Effector memory CD4-positive, alpha-beta T cell (primary cell): ENCODE measurements around the gene NFIB.

Experiments
- DNase-seq, 3 donors: peaks; one replicate each; pipeline ENCODE4 v3.0.0-alpha.2; 2020
- H3K27ac ChIP-seq: 2 replicates; pipeline ENCODE4 v1.7.0; 2013; ENCODE audit warnings: mild to moderate bottlenecking, low read length, moderate library complexity; ENCODE audit not compliant: insufficient read depth, poor library complexity, severe bottlenecking
- H3K27me3 ChIP-seq: replicated peaks from 2 replicates; pipeline ENCODE4 v1.7.0; 2013; ENCODE audit warnings: mild to moderate bottlenecking, low read length; ENCODE audit not compliant: insufficient read depth, control insufficient read depth, poor library complexity, severe bottlenecking
- H3K36me3 ChIP-seq: 2 replicates; pipeline ENCODE4 v1.7.0; 2013; ENCODE audit warnings: mild to moderate bottlenecking, low read length, moderate library complexity; ENCODE audit not compliant: control insufficient read depth, insufficient read depth
- H3K4me1 ChIP-seq: 2 replicates; pipeline ENCODE4 v1.7.0; 2013; ENCODE audit warnings: low read length, mild to moderate bottlenecking; ENCODE audit not compliant: control insufficient read depth, insufficient read depth, poor library complexity, severe bottlenecking
- H3K4me3 ChIP-seq: 2 replicates; pipeline ENCODE4 v1.7.0; 2013; ENCODE audit warnings: low read length, low read depth, mild to moderate bottlenecking; ENCODE audit not compliant: insufficient read depth, poor library complexity, severe bottlenecking
- H3K9me3 ChIP-seq: 2 replicates; pipeline ENCODE4 v1.7.0; 2013; ENCODE audit warnings: mild to moderate bottlenecking, low read length, moderate library complexity; ENCODE audit not compliant: control insufficient read depth

Gene NFIB

DNA sequence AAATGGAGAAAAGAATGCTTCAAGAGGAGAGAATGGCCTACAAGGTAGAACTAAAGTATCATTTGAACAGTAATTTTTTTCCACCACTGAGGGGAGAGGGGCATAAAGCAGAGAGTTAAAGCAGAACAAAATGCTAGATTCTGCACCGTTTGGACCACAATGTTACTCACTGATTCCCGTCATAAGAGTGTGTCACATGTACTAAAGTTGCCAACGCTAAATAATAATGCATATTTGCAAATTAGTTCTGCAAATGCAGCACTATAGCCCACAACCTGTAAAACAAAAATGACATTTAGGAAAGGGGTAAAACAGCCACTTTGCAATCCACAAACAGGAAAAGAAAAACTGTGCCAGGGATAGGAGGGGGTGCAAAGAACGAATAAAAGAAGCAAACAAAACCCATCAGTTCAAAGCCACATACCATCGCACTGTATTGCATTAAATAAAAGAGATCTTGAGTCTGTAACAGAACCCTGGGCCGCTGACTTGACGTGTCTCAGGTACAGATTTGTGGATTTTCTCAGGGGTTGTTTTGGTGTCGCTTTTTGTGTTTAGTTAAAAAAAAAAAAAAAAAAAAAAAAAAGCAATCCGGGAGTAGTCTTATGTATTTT is 7.7 kb upstream of the NFIB start:
- Histone ChIP-seq H3K9me3 (no peaks in the 10 kb centered on the region), H3K4me1 (peaks cover 8% of the 10 kb centered on the region), H3K27ac (no peak overlapping the region), H3K4me3 (peak overlapping the region; percentile 71), H3K27me3 (no peaks in the 10 kb centered on the region), H3K36me3 (no peaks in the 10 kb centered on the region)
- no peak for DNase-seq

DNA sequence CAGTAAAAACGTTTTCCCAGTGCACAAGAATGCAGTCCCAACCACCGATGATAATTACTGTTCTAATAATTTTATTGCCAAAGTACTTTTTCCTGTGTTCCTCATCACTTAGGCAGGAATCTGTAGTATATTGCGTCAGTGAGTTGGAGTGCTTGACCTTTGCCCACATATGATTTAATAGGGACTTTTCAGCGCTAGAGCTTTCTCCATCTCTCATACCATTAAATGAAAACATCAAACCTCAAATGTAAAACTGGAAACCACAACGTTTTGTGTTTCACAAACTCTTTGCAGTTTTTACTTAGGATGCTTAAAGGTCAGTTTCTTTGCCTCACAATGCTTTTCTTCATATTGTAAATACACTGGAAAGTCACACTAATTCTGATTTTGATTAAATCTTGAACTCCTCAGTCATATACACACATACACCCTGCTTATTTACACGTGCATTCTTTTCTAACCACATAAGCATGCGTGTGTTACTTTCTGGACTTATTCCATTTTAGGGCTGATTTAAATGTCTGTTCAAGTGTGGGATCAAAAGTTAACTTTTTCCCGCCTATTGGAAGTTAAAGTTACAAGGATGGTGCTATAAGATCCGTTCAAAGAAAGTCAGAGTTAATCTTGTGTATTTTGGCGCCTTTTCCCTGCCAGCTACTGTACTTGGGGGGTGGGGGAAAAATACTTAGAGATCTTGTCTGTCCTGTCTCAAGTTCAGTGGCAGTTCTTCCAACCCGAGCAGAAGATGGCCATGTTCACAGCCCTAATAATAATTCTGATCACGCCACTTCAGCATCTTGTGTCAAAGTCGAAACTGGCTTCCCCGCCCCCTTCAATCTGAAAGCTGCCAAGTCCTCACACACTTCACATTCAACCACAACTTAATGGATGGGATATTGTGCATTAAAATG is 6.6 kb upstream of the NFIB start:
- H3K27me3 ChIP-seq = peaks cover 5% of the 10 kb centered on the region
- H3K27ac ChIP-seq = no peak overlapping the region
- no peaks in the 10 kb centered on the region for H3K9me3 ChIP-seq
- no peak overlapping the region for H3K4me3 ChIP-seq
- DNase-seq = no peak
- H3K4me1 ChIP-seq = peaks cover 13% of the 10 kb centered on the region
- no peaks in the 10 kb centered on the region for H3K36me3 ChIP-seq

DNA sequence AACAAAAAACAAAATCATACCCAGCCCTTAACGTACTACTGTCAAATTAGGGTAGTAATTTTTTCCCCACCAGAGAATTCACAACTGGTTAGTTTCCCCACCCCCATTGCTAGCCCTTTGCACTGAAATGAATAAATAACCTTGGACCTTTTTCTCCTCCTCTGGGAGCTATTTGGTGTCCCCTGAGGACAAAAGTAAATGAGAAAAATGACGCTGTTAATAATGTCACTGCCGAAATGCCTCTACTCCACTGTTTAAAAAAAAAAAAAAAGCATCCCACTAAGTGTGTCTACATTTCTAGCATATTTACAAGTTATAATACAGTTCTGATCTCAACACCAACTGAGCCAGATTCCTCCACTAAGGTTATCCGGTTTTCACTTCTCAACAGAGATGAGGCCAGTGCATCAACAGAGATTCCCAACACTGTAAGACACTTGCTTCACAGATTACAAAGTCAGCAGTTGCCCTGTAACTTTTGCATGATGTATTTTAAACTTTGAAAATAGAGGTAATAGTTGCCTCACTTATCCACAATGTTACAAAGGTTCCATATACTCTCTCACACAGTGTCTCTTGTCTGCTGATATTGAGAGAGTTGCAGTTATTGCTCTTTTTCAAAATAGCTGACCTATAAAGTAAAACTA is 5.1 kb upstream of the NFIB start:
- Histone ChIP-seq H3K4me1 (peaks cover 25% of the 10 kb centered on the region), H3K27ac (no peak overlapping the region), H3K27me3 (peaks cover 11% of the 10 kb centered on the region), H3K9me3 (no peaks in the 10 kb centered on the region), H3K36me3 (no peaks in the 10 kb centered on the region), H3K4me3 (no peak overlapping the region)
- no peak for DNase-seq

GRCh38 chr9:14318361-14318760 is 4.4 kb upstream of the NFIB start:
- H3K27ac ChIP-seq = no peak overlapping the region
- peaks cover 11% of the 10 kb centered on the region for H3K27me3 ChIP-seq
- H3K36me3 ChIP-seq = no peaks in the 10 kb centered on the region
- DNase-seq = no peak
- peaks cover 28% of the 10 kb centered on the region for H3K4me1 ChIP-seq
- no peak overlapping the region for H3K4me3 ChIP-seq
- H3K9me3 ChIP-seq = no peaks in the 10 kb centered on the region

GRCh38 chr9:14317667-14318320 is 3.9 kb upstream of the NFIB start:
- Histone ChIP-seq H3K9me3 (no peaks in the 10 kb centered on the region), H3K27me3 (peaks cover 12% of the 10 kb centered on the region), H3K27ac (no peak overlapping the region), H3K36me3 (no peaks in the 10 kb centered on the region), H3K4me3 (no peak overlapping the region), H3K4me1 (peaks cover 25% of the 10 kb centered on the region)
- DNase-seq = no peak

- H3K36me3 ChIP-seq = no peaks in the 10 kb centered on the region
- H3K4me1 ChIP-seq = peaks cover 24% of the 10 kb centered on the region
- H3K27me3 ChIP-seq = peaks cover 22% of the 10 kb centered on the region
- no peak for DNase-seq
- H3K27ac ChIP-seq = no peak overlapping the region
- no peak overlapping the region for H3K4me3 ChIP-seq
- H3K9me3 ChIP-seq = no peaks in the 10 kb centered on the region
Observed at GRCh38 chr9:14316602-14317300, 2.8 kb upstream of the NFIB start.

DNA sequence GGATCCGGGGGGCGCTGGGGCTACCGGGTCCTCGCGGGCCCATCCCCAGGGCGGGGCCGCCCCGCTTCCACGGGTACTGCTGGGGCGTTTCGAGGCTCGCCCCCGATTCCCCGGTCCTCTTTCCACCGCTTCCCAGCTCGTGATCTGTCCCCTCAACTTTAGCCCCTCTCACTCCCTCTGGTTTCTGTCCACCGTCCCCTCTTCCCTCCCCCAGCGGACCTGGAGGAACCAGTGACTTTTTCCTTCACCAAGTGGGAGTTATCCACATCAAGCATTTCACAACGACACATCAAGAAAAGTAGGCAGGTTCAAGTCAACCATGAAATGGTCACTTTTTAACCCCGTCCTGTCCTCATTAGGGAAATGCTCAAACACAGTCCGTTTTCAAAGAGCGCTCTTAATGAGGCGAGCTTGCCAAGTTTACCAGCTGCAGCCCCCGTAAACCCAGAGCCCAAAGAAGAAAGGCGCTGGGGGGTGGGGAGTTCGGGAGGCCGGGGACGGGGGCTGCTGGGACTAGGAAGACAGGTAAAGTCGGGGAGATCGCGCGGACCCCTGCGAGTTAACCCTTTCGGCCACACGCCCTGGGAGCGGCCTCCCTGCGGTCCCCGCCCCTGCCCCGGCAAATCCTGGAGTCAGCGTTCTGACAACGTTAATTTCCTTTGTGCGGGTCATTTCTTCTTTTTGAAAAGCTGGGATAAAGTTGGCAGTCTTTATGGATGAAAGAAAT is 2.1 kb upstream of the NFIB start:
- no peak for DNase-seq
- peak overlapping the region; percentile 31 for H3K4me3 ChIP-seq
- H3K27ac ChIP-seq = no peak overlapping the region
- peaks cover 24% of the 10 kb centered on the region for H3K4me1 ChIP-seq
- H3K9me3 ChIP-seq = no peaks in the 10 kb centered on the region
- H3K27me3 ChIP-seq = peaks cover 25% of the 10 kb centered on the region
- H3K36me3 ChIP-seq = no peaks in the 10 kb centered on the region

DNA sequence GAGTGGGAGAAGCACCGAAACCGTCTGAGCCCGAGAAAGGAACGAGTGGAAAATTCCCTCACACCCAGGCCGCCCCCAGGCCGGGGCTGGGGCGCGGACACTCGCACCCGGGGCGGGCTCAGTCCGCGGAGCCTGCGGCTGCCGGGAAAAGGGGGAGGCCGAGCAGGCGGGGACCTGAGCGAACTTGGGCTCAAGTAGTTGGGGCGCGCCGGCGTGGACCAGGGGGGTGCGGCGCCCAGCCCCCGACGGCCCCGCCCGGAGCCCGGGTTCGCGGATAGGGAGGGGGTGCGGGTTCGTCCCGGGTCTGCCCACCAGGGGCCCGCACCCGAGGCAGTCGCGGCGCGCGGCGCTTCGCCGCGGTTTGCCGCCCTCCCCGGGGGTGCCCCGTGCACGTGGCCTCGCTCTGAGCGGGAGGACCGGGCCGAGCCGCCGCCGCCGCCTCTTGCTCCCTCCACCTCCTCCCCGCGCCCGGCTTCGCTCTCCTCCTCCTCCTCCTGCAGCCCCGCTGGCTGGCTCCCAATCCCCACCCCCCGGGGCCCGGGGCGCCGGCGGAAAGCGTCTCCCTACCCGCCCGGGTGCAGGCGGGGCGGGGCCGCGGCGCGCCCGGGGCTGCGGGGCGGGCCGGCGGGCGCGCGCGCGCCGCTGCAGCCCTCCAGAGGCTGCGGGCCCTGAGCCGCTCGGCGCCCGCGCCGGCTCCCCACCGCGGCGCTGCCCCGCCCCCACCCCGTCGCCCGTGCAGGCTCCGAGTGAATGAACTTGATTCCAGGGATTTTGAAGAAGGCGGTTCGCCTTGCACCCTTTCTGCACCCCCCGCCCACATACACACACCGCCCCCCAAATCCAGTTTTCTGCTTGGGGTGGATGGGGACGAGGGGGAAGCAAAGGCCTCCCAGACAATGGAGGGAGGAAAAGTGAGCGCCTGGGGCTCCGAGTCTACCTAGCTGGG is 1.3 kb upstream of the NFIB start:
- DNase-seq = no peak
- Histone ChIP-seq H3K36me3 (no peaks in the 10 kb centered on the region), H3K9me3 (no peaks in the 10 kb centered on the region), H3K27ac (no peak overlapping the region), H3K27me3 (peaks cover 32% of the 10 kb centered on the region), H3K4me3 (peak overlapping the region; percentile 44), H3K4me1 (peaks cover 24% of the 10 kb centered on the region)
